GM21528 (cell line): Measurements from ENCODE around the gene ZBTB20.

ENCODE experiments used
- ATAC-seq: cut with Tn5 transposase; IDR thresholded peaks from one replicate; pipeline ENCODE4 v1.9.1; 2021; ENCODE audit warnings: mild to moderate bottlenecking, moderate library complexity; ENCODE audit not compliant: unreplicated experiment, low FRiP score

ZBTB20 gene

DNA sequence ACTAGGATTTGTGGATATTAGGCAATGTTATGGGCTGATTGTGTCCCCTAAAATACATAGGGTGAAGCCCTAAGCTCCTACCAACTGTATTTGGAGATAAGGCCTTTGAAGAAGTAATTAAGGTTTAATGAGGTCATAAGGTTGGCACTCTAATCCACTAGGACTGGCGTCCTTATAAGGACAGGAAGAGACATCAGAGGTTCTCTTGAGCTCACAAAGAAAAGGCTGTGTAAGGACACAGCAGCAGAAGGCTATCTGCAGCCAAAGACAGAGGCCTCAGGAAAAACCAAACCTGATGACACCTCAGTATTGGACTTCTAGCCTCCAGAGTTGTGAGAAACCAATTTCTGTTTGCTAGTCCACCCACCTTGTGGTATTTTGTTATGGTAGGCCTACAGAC, 416.7 kb downstream of the ZBTB20 start:
- no peak for ATAC-seq

DNA sequence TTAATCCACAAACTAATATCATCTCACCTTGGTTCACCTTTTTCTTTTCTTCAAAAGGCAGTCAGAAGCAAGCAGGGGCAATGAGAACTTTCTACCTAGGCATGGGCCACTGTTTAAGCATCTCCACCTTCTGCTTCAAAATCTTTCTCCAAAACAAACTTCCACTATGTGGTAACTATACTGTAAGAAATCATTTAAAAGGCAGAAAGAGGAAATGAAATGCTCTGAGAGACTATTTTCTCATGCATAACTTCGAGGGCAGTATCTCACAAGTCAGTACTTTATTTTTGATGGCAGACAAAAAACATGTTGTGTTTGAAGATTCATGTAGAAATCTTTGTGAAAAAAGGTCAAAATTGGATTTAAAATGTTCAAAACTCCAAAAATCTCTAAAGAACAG, 419.7 kb downstream of the ZBTB20 start:
- no peak for ATAC-seq

- ATAC-seq: no peak
Measured at GRCh38 chr3:114725966-114726365, 421.1 kb downstream of the ZBTB20 start.

DNA sequence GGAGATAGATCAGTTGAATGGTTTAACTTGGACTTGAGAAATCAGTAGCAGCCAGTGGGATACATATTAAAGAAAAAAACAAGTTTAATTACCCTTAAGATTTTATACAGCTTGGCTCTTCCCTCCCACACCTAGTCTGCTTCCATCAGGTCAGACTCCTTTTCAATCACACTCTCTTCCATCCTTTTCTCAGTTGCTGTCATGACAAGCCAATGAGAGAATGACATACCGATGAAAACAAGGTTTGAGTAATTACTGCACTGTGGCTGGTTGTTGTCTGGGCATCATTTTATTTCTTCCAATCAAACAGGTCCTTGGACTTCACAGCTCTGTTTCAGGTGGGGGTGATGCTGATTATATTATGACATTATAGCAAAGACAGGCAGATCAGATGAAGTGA, 424.6 kb downstream of the ZBTB20 start:
- ATAC-seq: no peak

GRCh38 chr3:114721864-114722263, 425.2 kb downstream of the ZBTB20 start:
- no peak for ATAC-seq

DNA sequence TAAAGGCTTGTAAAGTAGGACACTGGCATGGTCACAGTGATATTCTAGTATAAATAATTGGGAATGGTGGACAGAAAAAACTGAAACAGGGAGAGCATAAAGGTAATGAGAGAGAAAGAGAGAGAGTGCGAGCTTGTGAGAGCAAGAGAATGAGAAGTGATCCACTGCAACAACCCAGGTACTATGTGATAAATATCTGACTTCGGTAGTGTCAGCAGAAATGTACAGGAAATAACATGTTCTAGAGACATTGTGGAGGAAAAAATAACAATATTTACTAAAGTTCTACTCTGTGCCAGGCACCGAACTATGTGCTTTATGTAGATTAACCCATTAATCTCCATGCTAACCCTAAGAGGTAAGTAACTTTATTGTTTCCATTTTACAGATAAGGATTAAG, 425.9 kb downstream of the ZBTB20 start:
- no peak for ATAC-seq

DNA sequence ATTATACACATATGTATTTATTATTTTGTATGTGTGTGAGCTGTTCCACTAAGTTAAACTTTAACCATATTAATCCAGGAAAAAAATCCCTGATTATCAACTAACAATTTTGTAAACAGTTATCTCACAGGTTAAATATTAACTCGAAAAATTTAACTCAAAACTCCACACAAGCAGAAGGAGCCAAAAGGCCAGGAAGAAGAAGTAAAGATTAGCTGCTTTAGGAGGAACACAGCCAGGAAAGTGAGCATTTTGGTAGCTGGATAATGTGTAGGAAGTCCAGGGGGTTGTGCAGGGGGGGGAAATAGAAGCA, 428.2 kb downstream of the ZBTB20 start:
- ATAC-seq: no peak

GRCh38 chr3:114718071-114718897, 428.8 kb downstream of the ZBTB20 start:
- no peak for ATAC-seq

DNA sequence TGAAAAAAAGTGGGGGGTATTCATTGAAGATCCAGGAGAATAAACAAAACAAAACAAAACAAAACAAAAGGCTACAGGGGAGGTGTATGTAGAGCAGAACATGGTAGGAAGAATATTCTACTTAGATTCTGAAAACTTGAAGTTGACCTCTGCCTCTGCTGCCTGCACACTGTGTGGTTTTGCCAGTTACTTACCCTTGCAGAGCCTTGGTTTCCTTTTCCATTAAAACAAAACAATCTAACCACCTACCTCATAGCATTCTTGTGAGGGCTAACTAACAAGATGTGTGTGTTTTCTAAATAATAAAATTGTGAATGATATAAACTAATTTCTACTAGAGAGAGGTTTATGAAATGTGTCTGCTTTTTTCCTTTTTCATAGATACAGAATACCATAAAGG, 430.2 kb downstream of the ZBTB20 start:
- ATAC-seq: no peak

GRCh38 chr3:114716126-114716525, 431.0 kb downstream of the ZBTB20 start:
- no peak for ATAC-seq

- ATAC-seq: no peak
Measured at GRCh38 chr3:114714957-114715460, 432.1 kb downstream of the ZBTB20 start.

DNA sequence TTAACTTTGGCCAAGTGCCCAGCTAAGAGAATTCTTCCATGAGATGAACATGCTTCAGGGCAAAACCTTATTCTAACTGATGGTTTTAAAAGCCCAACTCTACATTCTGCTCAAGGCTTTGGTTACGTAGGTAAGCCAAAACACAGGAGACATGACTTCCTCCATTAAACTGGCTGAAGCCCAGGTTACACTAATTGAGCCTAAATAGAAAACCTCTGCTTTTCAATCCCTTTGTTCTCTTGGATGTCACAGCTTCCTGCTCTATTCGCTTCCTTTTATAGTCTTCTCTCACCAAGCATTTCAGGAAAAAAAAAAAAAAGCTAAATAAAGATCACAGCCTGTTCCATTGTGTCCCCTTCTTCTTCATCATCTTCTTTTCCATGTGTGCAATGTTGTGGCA, 432.9 kb downstream of the ZBTB20 start:
- ATAC-seq: no peak

GRCh38 chr3:114712728-114713492, 434.2 kb downstream of the ZBTB20 start:
- ATAC-seq: no peak

DNA sequence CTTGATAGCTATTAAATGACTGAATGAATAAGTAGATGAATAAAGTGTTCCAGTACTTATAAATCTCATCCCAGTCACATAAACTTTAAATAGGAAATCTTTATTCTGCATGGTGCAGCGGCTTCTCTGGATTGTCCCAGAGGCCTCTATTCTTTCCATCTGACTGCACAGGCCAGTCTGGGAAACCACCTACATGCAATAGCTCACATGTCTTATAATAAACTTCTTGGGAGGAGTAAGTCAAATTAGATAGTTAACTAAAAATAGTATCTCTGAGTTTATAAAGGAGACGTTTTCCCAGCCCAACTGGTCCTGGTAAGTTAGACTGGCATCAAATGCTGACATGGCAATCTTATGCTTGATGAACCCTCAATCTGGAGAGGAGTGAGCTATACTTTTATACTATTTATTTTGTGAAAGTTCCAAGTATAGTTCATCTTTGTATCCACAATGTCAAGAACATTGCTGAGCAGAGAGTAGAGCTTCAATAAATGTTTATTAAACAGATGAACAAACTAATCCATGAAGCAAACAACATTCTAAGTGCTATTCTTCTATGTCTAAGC, 435.7 kb downstream of the ZBTB20 start:
- no peak for ATAC-seq

- ATAC-seq: no peak
Measured at GRCh38 chr3:114709102-114709501, 438.0 kb downstream of the ZBTB20 start.

DNA sequence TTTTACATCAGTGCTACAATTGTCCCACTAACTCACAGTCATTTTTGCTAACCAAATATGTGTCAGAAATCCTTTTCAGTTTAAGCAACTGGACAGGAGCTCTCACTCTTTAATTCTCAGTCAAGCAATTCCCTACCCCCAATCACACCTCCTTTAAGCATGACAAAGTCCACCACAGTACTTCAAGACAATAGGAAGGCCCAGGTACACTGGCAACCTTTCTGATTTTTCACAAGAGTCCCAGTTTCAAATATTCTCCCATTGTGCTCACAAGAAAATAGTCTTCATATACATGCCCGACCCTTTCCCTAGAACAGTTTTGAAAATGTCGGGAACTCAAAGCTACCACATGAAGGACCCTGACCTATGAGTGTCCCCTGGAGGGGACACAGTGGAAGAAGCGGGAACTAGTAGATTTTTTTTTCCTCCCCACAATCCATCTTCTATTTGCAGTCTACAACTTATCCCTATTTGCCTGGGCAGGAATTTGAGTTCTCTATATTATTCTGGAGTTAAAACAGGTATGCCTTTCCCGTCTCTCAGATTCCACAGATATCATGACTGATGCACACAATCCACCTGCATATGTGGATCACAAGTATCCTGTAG, 439.7 kb downstream of the ZBTB20 start:
- ATAC-seq: no peak

DNA sequence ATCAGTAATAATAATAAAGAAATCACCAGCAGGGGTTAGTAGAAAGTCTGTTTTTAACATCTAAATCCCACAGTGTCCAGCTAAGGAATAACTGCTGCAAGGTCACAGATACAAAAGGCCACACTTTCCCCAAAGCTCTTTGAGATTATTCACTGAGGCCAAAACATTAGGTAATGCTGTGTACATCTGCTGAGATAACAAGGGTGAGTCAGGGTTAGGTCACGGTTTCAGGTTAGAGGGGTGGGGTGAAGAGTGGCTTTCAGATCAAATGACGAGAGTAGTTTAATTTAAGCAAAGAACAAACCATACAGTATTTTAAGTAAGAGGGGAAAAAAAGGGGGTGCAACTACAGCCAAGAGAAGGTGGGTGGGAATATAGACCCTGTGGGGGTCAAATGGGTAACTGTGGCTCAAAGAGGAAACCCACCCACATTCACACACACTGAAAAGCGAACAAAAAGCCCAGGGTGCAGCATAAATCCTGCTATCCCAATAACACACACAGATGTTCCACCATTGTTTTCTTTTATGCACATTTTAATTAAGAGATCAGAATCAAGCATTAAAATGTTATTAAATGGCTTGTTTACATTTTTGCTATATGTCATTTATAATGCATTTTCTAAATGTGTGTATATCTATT, 440.4 kb downstream of the ZBTB20 start:
- ATAC-seq: no peak

DNA sequence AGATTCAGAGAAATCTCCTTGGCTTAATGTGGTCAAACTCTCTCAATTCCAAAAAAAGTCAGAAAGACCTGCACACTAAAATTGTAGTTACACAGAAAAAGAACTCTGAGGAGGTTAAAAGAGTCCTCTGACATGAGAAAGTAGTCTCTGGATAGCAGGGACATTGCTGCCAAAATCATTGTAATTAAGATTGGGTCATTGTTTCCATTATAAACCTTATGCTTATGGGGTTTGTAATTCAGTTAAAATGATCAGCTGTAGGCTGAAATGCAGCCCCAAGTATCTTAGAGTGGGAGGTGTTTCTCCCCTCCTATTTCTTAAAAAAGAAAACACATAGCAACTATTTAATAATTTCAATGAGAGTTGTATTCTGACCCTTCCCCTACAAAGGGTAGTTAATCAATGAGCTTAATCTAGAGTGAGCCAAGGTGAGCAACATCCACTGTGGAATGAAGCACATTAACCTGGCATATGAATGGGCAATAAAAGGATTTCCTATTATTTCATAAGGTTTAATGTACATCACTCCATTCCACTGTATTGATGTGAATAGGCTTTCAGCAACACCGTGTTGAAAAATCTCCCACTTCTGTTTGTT, 446.4 kb downstream of the ZBTB20 start:
- ATAC-seq: no peak

- ATAC-seq: no peak
Measured at GRCh38 chr3:114698146-114699105, 448.7 kb downstream of the ZBTB20 start.
